Measurements from ENCODE around the gene ZNF503.

Gene ZNF503

DNA sequence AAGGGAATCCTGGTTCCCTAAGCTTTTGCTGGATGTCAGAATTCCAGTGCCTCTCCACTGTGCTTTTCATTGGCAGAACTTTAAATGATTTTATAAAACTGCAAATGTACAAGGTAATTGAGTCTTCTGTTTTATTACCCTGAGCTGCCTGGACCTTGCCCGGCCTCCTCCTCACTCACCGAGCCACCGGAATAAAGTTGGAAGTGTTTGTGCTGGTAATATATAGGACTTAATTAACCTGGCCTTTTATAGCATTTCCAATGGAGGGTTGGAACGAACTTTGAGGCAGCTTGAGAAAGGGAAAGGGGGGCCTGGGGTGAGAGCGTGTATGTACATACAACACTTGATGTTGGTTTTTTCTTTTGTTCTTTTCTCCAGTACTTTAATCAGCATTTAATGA lies 43.4 kb downstream of the ZNF503 start:
- TF ChIP-seq CTCF (IDR thresholded peaks at IDR 0.05) = no peak
- no peak for TF ChIP-seq ZFX (IDR thresholded peaks at IDR 0.05; ENCODE audit: borderline replicate concordance)
- no peak overlapping the region for H3K27ac ChIP-seq

DNA sequence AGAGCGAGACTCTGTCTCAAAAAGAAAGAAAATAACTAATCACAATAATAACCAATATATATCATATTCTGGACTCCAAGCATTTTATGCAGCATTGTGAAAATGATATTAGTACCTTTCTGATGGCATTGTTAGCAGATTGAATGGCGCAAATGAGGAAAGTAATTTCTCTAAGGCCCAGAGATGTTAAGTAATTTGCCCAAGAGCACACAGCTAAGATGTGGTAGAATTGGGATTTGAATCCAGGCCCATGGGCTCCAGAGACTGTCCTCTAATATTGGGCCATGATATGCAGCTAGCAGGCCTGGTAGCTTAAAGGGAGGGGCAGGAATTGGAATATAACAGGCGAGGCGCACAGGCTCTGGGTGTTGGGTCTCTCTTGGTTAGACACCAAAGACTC lies 44.1 kb downstream of the ZNF503 start:
- TF ChIP-seq CTCF (IDR thresholded peaks at IDR 0.05) = no peak
- no peak for TF ChIP-seq ZFX (IDR thresholded peaks at IDR 0.05; ENCODE audit: borderline replicate concordance)
- H3K27ac ChIP-seq = no peak overlapping the region

GRCh38 chr10:75356484-75356883 lies 45.1 kb downstream of the ZNF503 start:
- H3K27ac ChIP-seq = no peak overlapping the region
- TF ChIP-seq ZFX (IDR thresholded peaks at IDR 0.05; ENCODE audit: borderline replicate concordance) = no peak
- TF ChIP-seq CTCF (IDR thresholded peaks at IDR 0.05) = no peak

DNA sequence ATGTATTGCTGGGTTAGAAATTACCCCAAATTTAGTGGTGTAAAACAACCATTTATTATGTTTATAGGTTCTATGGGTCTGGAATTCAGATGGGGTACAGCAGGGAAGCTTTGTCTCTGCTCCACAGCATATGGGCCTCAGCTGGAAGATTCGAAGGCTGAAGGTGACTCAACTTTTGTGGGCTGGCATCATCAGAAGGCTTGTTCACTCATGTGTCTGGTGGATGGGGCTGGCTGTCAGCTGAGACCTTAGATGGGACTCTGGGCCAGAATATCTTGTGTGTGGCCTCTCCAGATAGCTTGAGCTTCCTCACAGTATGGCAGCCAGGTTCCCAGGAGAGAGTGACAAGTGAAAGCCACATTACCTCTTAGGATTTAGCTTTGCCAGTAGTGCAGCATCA lies 45.9 kb downstream of the ZNF503 start:
- TF ChIP-seq CTCF (IDR thresholded peaks at IDR 0.05) (no peak), ZFX (IDR thresholded peaks at IDR 0.05; ENCODE audit: borderline replicate concordance) (no peak)
- no peak overlapping the region for H3K27ac ChIP-seq

GRCh38 chr10:75353183-75353582 lies 48.4 kb downstream of the ZNF503 start:
- H3K27ac ChIP-seq = no peak overlapping the region
- TF ChIP-seq ZFX (IDR thresholded peaks at IDR 0.05; ENCODE audit: borderline replicate concordance) (no peak), CTCF (IDR thresholded peaks at IDR 0.05) (no peak)

DNA sequence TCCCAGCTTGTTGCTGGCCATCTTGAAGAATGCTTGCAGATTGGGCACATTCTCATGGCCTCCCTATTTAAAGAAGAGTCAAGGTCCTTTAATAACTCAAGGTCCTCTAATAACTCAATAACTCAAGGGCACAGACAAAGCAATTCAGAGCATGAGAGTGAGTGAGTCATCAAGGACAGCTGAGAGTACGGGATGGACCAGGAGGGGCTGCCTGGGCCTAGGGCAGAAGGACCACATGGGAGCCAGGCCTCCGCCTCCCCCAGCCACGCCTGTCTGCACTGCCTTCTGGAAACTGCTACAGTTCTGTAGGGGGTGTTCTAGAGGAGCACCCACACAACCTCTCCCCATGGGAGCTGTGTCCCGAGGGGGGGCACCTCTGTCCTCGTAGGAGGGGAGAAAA lies 48.9 kb downstream of the ZNF503 start:
- TF ChIP-seq ZFX (IDR thresholded peaks at IDR 0.05; ENCODE audit: borderline replicate concordance) (no peak), CTCF (IDR thresholded peaks at IDR 0.05) (no peak)
- no peak overlapping the region for H3K27ac ChIP-seq

- no peak overlapping the region for H3K27ac ChIP-seq
- no peak for TF ChIP-seq ZFX (IDR thresholded peaks at IDR 0.05; ENCODE audit: borderline replicate concordance)
- no peak for TF ChIP-seq CTCF (IDR thresholded peaks at IDR 0.05)
Observed at GRCh38 chr10:75351637-75352036, 49.9 kb downstream of the ZNF503 start.

All from 22Rv1 (cell line).